HG03460 (cell line): Measurements from ENCODE around the gene PLOD1.
"Not testable (repeated sequence)": the region's sequence is repeated elsewhere in the genome, so short reads cannot be mapped to it uniquely, and the experiment has no call there.

Source experiments
- ATAC-seq: cut with Tn5 transposase; IDR thresholded peaks from one replicate; pipeline ENCODE4 v1.9.1; 2021; ENCODE audit not compliant: unreplicated experiment

The PLOD1 gene

GRCh38 chr1:11938722-11939526 is 4.4 kb downstream of the PLOD1 start:
- no peak for ATAC-seq

GRCh38 chr1:11939794-11940193 is 5.3 kb downstream of the PLOD1 start:
- ATAC-seq, result not testable (repeated sequence)

- no peak for ATAC-seq
These were observed 5.9 kb downstream of the PLOD1 start for GRCh38 chr1:11940260-11940921.

GRCh38 chr1:11942280-11942679 is 7.8 kb downstream of the PLOD1 start:
- ATAC-seq, result no peak

DNA sequence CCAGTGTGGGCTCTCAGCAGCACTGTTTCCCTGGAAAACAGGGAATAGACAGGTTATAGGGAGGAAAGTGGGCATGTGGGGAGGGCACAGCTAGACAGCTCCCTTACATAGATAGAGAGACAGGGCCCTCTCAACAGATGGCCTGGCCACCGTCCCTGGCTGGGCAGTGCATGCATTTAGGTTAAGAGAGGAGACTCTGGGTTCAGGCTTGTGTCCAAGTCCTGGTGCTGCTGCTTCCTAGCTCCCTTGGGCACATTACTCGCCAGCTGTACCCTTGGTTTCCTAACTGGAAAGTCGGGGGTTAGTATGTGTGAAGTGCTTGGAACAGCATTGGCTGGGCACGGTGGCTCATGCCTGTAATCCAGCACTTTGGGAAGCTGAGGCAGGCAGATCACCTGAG is 9.1 kb downstream of the PLOD1 start:
- no peak for ATAC-seq

GRCh38 chr1:11944358-11944931 is 9.9 kb downstream of the PLOD1 start:
- ATAC-seq, result no peak

- no peak for ATAC-seq
These were observed 12.1 kb downstream of the PLOD1 start for GRCh38 chr1:11946647-11947046.

GRCh38 chr1:11948822-11949458 is 14.4 kb downstream of the PLOD1 start:
- no peak for ATAC-seq

GRCh38 chr1:11951901-11952300 is 17.4 kb downstream of the PLOD1 start:
- no peak for ATAC-seq

- ATAC-seq, result no peak
These were observed 18.1 kb downstream of the PLOD1 start for GRCh38 chr1:11952455-11953109.

GRCh38 chr1:11955221-11955620 is 20.7 kb downstream of the PLOD1 start:
- no peak for ATAC-seq

- ATAC-seq, result no peak
These were observed 22.9 kb downstream of the PLOD1 start for GRCh38 chr1:11957398-11957797.

DNA sequence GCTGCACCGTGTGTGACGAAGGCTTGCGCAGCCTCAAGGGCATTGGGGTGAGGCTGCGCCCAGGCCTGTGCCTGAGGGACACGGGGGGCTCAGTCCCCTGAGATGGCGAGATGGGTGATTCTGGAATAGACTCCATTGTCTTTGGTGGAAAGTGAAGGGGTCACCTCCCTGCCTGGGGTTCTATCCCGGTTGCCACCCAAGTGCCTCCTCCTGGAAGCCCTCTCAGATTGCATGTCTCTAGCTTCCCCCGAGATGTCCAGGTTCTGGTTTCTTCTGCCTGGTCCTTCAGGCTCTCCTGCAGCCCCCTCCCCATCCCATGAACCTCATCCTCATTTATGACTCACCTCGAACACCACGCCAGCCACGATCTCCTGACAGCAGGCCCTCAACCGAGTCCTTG is 23.4 kb downstream of the PLOD1 start:
- no peak for ATAC-seq

DNA sequence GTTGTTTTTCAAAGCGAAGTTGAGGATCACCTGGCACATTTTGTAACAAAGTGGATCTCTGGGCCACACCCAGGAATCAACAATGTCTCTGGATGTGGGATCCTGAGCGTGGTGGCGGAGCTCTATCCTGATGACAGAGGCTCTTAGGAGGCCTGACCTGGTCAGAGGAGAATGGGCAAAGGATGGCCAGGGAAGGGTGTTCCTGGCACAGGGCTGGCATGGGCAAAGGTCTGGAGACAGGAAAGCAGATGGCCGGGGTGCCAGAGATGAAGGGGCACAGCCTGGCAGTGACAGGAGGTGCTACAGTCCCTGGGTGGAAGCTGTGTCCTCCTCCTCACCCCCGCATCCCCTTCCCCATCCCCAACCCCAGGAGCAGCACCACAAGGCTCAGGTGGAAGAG is 25.8 kb downstream of the PLOD1 start:
- ATAC-seq, result no peak

DNA sequence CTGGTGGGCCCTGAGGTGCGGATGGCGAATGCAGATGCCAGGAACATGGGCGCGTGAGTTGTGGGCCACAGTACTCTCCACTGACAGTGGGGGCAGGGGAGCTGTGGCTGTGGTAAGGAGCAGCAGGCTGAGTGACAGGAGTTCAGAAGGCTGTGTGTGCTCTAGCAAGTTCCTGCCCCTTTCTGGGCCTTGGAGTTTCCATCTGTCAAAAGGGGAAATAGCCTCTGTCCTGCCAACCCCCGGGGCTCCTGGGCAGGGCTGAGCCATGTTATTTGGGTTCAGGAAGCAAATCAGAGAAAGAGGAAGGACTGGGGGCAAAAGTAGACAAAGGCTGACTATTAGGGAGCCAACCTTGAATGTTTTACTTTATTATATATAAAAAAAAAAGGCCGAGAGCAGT is 26.2 kb downstream of the PLOD1 start:
- no peak for ATAC-seq

- no peak for ATAC-seq
These were observed 26.7 kb downstream of the PLOD1 start for GRCh38 chr1:11961230-11961629.

- ATAC-seq, result no peak
These were observed 29.1 kb downstream of the PLOD1 start for GRCh38 chr1:11963622-11964021.

DNA sequence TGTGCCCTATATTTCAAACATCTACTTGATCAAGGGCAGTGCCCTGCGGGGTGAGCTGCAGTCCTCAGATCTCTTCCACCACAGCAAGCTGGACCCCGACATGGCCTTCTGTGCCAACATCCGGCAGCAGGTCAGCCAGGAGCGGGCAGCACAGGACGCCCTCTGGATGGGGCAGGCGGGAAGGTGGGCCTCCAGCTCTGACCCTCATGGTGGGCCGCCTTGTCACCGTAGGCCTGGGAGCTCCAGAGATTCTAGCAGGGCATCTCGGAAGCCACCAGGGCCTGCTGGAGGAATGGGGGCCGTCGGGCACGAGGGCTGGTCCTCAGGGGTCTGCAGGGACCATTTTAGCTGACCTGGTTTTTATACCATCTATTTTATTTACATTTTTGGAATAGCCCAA is 30.1 kb downstream of the PLOD1 start:
- no peak for ATAC-seq

DNA sequence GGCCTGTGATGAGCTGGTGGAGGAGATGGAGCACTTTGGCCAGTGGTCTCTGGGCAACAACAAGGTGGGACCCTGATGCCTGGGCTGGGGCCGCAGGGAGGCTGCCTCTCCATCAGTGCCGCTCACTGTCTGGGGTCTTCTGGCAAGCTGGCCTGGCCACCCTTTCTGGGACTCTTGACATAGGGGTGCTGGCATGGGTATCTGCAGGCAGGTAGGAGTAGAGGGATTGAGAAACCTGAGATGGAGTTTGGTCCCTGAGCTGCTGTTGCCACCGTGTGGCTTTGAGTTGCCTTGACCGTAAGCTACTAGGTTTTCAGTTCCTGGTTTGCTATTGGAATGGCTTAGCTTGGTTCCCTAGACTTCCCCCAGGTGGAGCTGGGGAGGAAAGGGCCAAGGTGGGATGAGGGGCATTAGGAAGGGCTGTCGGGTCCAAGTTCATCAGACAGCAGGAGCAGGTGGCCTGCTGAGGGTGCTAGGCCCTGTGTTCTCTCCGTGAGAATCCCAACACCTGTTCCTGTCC is 32.6 kb downstream of the PLOD1 start:
- no peak for ATAC-seq

- no peak for ATAC-seq
These were observed 36.1 kb downstream of the PLOD1 start for GRCh38 chr1:11970441-11971185.
